Fibroblast of lung (primary cell): ENCODE data around the gene BCL2. TPM values are rescaled to one million over a fixed set of nuclear protein-coding genes. Genes with fewer than 3 reads are reported as not detected.

Experiments
- DNase-seq, 2 donors: peaks; one replicate each; pipeline versions ENCODE4 v3.0.0 to v3.0.0-alpha.2; 2010; ENCODE audit warnings: low read depth in 2 of 2
- H2AFZ ChIP-seq: 2 replicates; pipeline ENCODE4 v1.5.1; 2012; ENCODE audit warnings: low read length, control low read depth, inconsistent platforms
- H3K27ac ChIP-seq: 2 replicates; pipeline ENCODE4 v1.5.1; 2011; ENCODE audit warnings: low read length, control low read depth; ENCODE audit not compliant: insufficient read depth
- H3K27me3 ChIP-seq: 2 replicates; pipeline ENCODE4 v1.5.1; 2011; ENCODE audit warnings: mild to moderate bottlenecking, low read length; ENCODE audit not compliant: control insufficient read depth, insufficient read depth
- H3K36me3 ChIP-seq: 2 replicates; pipeline ENCODE4 v1.5.1; 2011; ENCODE audit warnings: low read length; ENCODE audit not compliant: control insufficient read depth, insufficient read depth
- H3K4me1 ChIP-seq: 2 replicates; pipeline ENCODE4 v1.5.1; 2011; ENCODE audit warnings: low read length; ENCODE audit not compliant: control insufficient read depth, insufficient read depth; ENCODE audit errors: extremely low read depth
- H3K4me2 ChIP-seq: 2 replicates; pipeline ENCODE4 v1.5.1; 2011; ENCODE audit warnings: low read length, control low read depth; ENCODE audit not compliant: insufficient read depth; ENCODE audit errors: extremely low read depth
- H3K4me3 ChIP-seq, 4 experiments: fragments of 200-600 bp in 1 of 4; sonication (generic) in 1 of 4; replicated peaks in 1 of 4; 2 replicates each; pipeline ENCODE4 v1.5.1; 2011 to 2016; ENCODE audit warnings: low read length in 4 of 4, low read depth in 3 of 4, mild to moderate bottlenecking in 3 of 4, control low read depth in 2 of 4, inconsistent platforms in 1 of 4, mixed read lengths in 1 of 4; ENCODE audit not compliant: insufficient read depth in 1 of 4; ENCODE audit errors: control extremely low read depth in 1 of 4
- H3K79me2 ChIP-seq: 2 replicates; pipeline ENCODE4 v1.5.1; 2012; ENCODE audit warnings: mild to moderate bottlenecking, low read length, inconsistent platforms; ENCODE audit not compliant: control insufficient read depth, insufficient read depth
- H3K9ac ChIP-seq: 2 replicates; pipeline ENCODE4 v1.5.1; 2011; ENCODE audit warnings: mild to moderate bottlenecking, low read length, control low read depth; ENCODE audit not compliant: insufficient read depth
- H3K9me3 ChIP-seq: 2 replicates; pipeline ENCODE4 v1.5.1; 2012; ENCODE audit warnings: low read depth, low read length; ENCODE audit not compliant: control insufficient read depth, insufficient read depth
- H4K20me1 ChIP-seq: 2 replicates; pipeline ENCODE4 v1.5.1; 2011; ENCODE audit warnings: low read length; ENCODE audit not compliant: control insufficient read depth, insufficient read depth; ENCODE audit errors: extremely low read depth
- EZH2 ChIP-seq: IDR thresholded peaks from 2 replicates; pipeline ENCODE4 v1.5.1; 2012; ENCODE audit warnings: low read length, control low read depth, mild to moderate bottlenecking; ENCODE audit errors: missing control alignments
- polyA plus RNA-seq, 2 donors: library from polyadenylated mRNA; depleted of rRNA in 1 of 2; stranded (reverse) in 1 of 2; unstranded in 1 of 2; fragments of >200 nt; gene quantifications; 2 replicates each; pipeline ENCODE4 v1.2.1, GENCODE V29; 2011 to 2012; ENCODE audit warnings: missing spikeins in 1 of 2
- total RNA-seq: library from RNA; depleted of rRNA; stranded (reverse); fragments of >200 nt; gene quantifications from 2 replicates; pipeline ENCODE4 v1.2.1, GENCODE V29; 2014
- TF ChIP-seq, protein P1 (sequence below), 2 donors: IDR thresholded peaks in 1 of 2; conservative IDR thresholded peaks in 1 of 2; 1 replicate in 1 of 2; 2 replicates in 1 of 2; pipeline ENCODE4 v1.5.1; 2011 to 2012; ENCODE audit warnings: low read length in 2 of 2, control low read depth in 1 of 2, inconsistent platforms in 1 of 2, low read depth in 1 of 2, mild to moderate bottlenecking in 1 of 2

Gene BCL2
- total and polyA plus RNA-seq, 2 donors (not counting 1 experiment from before 2014, with no cell fraction given) = 1.5 to 3.6 TPM

DNA sequence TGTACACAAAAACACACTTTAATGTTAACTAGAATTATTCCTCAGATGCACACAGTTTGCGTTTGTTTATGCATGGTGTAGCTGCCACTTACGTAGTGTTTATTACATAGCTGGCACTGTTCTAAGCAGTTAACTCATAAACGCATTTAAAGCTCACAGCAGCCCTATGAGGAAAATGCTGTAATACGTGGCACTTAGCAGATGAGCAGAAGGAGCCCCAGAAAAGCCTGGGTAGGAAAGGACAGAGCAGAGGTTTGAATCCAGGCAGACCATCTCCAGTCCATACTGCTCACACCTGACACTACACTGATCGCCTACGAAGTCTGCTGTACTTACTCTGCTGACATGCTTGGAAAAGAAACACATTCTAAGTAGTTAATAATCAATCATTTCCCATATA, 66.6 kb downstream of the BCL2 start:
- no peaks in the 10 kb centered on the region for H3K9me3 ChIP-seq
- H3K79me2 ChIP-seq = no peaks in the 10 kb centered on the region
- no peak for DNase-seq
- H3K4me1 ChIP-seq = peaks cover 6% of the 10 kb centered on the region
- no peaks in the 10 kb centered on the region for H4K20me1 ChIP-seq
- peak overlapping the region; percentile 24 for H2AFZ ChIP-seq
- H3K27me3 ChIP-seq = no peaks in the 10 kb centered on the region
- H3K36me3 ChIP-seq = no peaks in the 10 kb centered on the region
- H3K4me2 ChIP-seq = peak overlapping the region; percentile 56
- H3K27ac ChIP-seq = no peak overlapping the region
- TF ChIP-seq EZH2 = no peak
- TF ChIP-seq, protein P1, sequence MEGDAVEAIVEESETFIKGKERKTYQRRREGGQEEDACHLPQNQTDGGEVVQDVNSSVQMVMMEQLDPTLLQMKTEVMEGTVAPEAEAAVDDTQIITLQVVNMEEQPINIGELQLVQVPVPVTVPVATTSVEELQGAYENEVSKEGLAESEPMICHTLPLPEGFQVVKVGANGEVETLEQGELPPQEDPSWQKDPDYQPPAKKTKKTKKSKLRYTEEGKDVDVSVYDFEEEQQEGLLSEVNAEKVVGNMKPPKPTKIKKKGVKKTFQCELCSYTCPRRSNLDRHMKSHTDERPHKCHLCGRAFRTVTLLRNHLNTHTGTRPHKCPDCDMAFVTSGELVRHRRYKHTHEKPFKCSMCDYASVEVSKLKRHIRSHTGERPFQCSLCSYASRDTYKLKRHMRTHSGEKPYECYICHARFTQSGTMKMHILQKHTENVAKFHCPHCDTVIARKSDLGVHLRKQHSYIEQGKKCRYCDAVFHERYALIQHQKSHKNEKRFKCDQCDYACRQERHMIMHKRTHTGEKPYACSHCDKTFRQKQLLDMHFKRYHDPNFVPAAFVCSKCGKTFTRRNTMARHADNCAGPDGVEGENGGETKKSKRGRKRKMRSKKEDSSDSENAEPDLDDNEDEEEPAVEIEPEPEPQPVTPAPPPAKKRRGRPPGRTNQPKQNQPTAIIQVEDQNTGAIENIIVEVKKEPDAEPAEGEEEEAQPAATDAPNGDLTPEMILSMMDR (conservative IDR thresholded peaks at IDR 0.05 in 1 of 2, IDR thresholded peaks at IDR 0.05 in 1 of 2; ENCODE audit: low read depth in 1 of 2, low read length in 2 of 2) = no peak
- H3K9ac ChIP-seq = no peak overlapping the region
- H3K4me3 ChIP-seq = peak overlapping the region in 1 of 4 experiments; percentile 5

DNA sequence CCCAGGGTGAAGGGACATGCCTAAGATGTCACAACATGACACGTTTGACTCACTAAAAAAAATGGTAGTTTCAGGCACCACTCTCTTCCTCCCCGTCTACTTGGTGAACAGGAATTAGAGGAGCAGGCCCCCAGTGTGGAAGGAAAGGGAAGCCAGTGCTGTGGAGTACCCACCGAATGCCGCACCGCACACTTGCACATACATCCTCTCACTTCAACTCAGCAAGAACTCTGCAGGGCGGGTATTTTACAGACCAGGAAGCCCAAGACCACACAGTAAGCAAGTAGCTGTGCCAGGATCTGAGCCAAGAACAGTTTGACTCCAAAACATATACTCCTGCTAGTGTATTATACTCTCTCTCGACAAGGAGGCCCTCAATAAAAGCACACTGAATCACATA, 69.8 kb downstream of the BCL2 start:
- TF ChIP-seq, protein P1 (conservative IDR thresholded peaks at IDR 0.05 in 1 of 2, IDR thresholded peaks at IDR 0.05 in 1 of 2; ENCODE audit: low read depth in 1 of 2, low read length in 2 of 2) = no peak
- no peak for TF ChIP-seq EZH2
- H4K20me1 ChIP-seq = no peaks in the 10 kb centered on the region
- H3K27ac ChIP-seq = no peak overlapping the region
- H3K9ac ChIP-seq = no peak overlapping the region
- no peak overlapping the region for H3K4me2 ChIP-seq
- no peaks in the 10 kb centered on the region for H3K27me3 ChIP-seq
- peaks cover 6% of the 10 kb centered on the region for H3K4me1 ChIP-seq
- DNase-seq = peak in 1 of 2 donors; percentile 33
- no peaks in the 10 kb centered on the region for H3K9me3 ChIP-seq
- no peak overlapping the region for H2AFZ ChIP-seq
- no peak overlapping the region for H3K4me3 ChIP-seq
- no peaks in the 10 kb centered on the region for H3K36me3 ChIP-seq
- no peaks in the 10 kb centered on the region for H3K79me2 ChIP-seq

DNA sequence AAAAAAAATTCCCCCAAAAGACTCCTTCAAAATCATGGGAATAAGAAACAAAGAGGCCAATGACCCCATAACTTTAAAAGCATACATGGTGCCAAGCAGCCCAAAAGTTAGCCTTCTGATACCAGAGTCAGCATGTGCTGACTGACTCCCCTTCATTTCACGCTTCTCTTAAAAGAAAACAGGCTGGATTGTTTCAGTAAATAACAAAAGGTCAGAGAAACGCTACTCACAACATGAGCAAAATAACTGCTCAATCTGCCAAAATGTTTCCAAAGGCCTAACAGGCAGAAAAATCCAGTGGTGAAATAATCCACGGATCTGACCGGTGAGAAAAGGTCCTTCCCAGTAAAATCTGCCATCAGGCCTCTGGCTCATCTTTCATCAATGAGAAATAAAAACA, 71.6 kb downstream of the BCL2 start:
- no peak overlapping the region for H3K4me3 ChIP-seq
- TF ChIP-seq EZH2 = no peak
- TF ChIP-seq, protein P1 (conservative IDR thresholded peaks at IDR 0.05 in 1 of 2, IDR thresholded peaks at IDR 0.05 in 1 of 2; ENCODE audit: low read depth in 1 of 2, low read length in 2 of 2) = no peak
- no peak for DNase-seq
- H3K4me1 ChIP-seq = no peaks in the 10 kb centered on the region
- no peak overlapping the region for H3K27ac ChIP-seq
- no peaks in the 10 kb centered on the region for H3K79me2 ChIP-seq
- H3K27me3 ChIP-seq = no peaks in the 10 kb centered on the region
- no peak overlapping the region for H3K9ac ChIP-seq
- H3K36me3 ChIP-seq = no peaks in the 10 kb centered on the region
- no peaks in the 10 kb centered on the region for H3K9me3 ChIP-seq
- H3K4me2 ChIP-seq = no peak overlapping the region
- H2AFZ ChIP-seq = no peak overlapping the region
- no peaks in the 10 kb centered on the region for H4K20me1 ChIP-seq
